Fibroblast of lung (primary cell): ENCODE results near the gene FALEC. TPM values are rescaled to one million over a fixed set of nuclear protein-coding genes. Genes with fewer than 3 reads are reported as not detected.

ENCODE experiments used
- DNase-seq, 2 donors: peaks; one replicate each; pipeline versions ENCODE4 v3.0.0 to v3.0.0-alpha.2; 2010; ENCODE audit warnings: low read depth in 2 of 2
- H2AFZ ChIP-seq: 2 replicates; pipeline ENCODE4 v1.5.1; 2012; ENCODE audit warnings: low read length, control low read depth, inconsistent platforms
- H3K27ac ChIP-seq: 2 replicates; pipeline ENCODE4 v1.5.1; 2011; ENCODE audit warnings: low read length, control low read depth; ENCODE audit not compliant: insufficient read depth
- H3K27me3 ChIP-seq: 2 replicates; pipeline ENCODE4 v1.5.1; 2011; ENCODE audit warnings: mild to moderate bottlenecking, low read length; ENCODE audit not compliant: control insufficient read depth, insufficient read depth
- H3K36me3 ChIP-seq: 2 replicates; pipeline ENCODE4 v1.5.1; 2011; ENCODE audit warnings: low read length; ENCODE audit not compliant: control insufficient read depth, insufficient read depth
- H3K4me1 ChIP-seq: 2 replicates; pipeline ENCODE4 v1.5.1; 2011; ENCODE audit warnings: low read length; ENCODE audit not compliant: control insufficient read depth, insufficient read depth; ENCODE audit errors: extremely low read depth
- H3K4me2 ChIP-seq: 2 replicates; pipeline ENCODE4 v1.5.1; 2011; ENCODE audit warnings: low read length, control low read depth; ENCODE audit not compliant: insufficient read depth; ENCODE audit errors: extremely low read depth
- H3K4me3 ChIP-seq, 4 experiments: fragments of 200-600 bp in 1 of 4; sonication (generic) in 1 of 4; replicated peaks in 1 of 4; 2 replicates each; pipeline ENCODE4 v1.5.1; 2011 to 2016; ENCODE audit warnings: low read length in 4 of 4, low read depth in 3 of 4, mild to moderate bottlenecking in 3 of 4, control low read depth in 2 of 4, inconsistent platforms in 1 of 4, mixed read lengths in 1 of 4; ENCODE audit not compliant: insufficient read depth in 1 of 4; ENCODE audit errors: control extremely low read depth in 1 of 4
- H3K79me2 ChIP-seq: 2 replicates; pipeline ENCODE4 v1.5.1; 2012; ENCODE audit warnings: mild to moderate bottlenecking, low read length, inconsistent platforms; ENCODE audit not compliant: control insufficient read depth, insufficient read depth
- H3K9ac ChIP-seq: 2 replicates; pipeline ENCODE4 v1.5.1; 2011; ENCODE audit warnings: mild to moderate bottlenecking, low read length, control low read depth; ENCODE audit not compliant: insufficient read depth
- H3K9me3 ChIP-seq: 2 replicates; pipeline ENCODE4 v1.5.1; 2012; ENCODE audit warnings: low read depth, low read length; ENCODE audit not compliant: control insufficient read depth, insufficient read depth
- H4K20me1 ChIP-seq: 2 replicates; pipeline ENCODE4 v1.5.1; 2011; ENCODE audit warnings: low read length; ENCODE audit not compliant: control insufficient read depth, insufficient read depth; ENCODE audit errors: extremely low read depth
- CTCF ChIP-seq, 2 donors: IDR thresholded peaks in 1 of 2; conservative IDR thresholded peaks in 1 of 2; 1 replicate in 1 of 2; 2 replicates in 1 of 2; pipeline ENCODE4 v1.5.1; 2011 to 2012; ENCODE audit warnings: low read length in 2 of 2, control low read depth in 1 of 2, inconsistent platforms in 1 of 2, low read depth in 1 of 2, mild to moderate bottlenecking in 1 of 2
- EZH2 ChIP-seq: IDR thresholded peaks from 2 replicates; pipeline ENCODE4 v1.5.1; 2012; ENCODE audit warnings: low read length, control low read depth, mild to moderate bottlenecking; ENCODE audit errors: missing control alignments
- polyA plus RNA-seq, 2 donors: library from polyadenylated mRNA; depleted of rRNA in 1 of 2; stranded (reverse) in 1 of 2; unstranded in 1 of 2; fragments of >200 nt; gene quantifications; 2 replicates each; pipeline ENCODE4 v1.2.1, GENCODE V29; 2011 to 2012; ENCODE audit warnings: missing spikeins in 1 of 2
- total RNA-seq: library from RNA; depleted of rRNA; stranded (reverse); fragments of >200 nt; gene quantifications from 2 replicates; pipeline ENCODE4 v1.2.1, GENCODE V29; 2014

FALEC gene
- total and polyA plus RNA-seq, 2 donors (not counting 1 experiment from before 2014, with no cell fraction given) = 0.83 TPM; not detected in 1

GRCh38 chr1:150582371-150582770 lies 66.8 kb downstream of the FALEC start:
- Histone ChIP-seq H3K79me2 (peaks cover 26% of the 10 kb centered on the region), H3K9me3 (no peaks in the 10 kb centered on the region), H3K36me3 (peaks cover 7% of the 10 kb centered on the region), H3K4me2 (no peak overlapping the region), H4K20me1 (peaks cover 10% of the 10 kb centered on the region), H3K27me3 (no peaks in the 10 kb centered on the region), H3K4me1 (peaks cover 3% of the 10 kb centered on the region), H3K27ac (no peak overlapping the region), H2AFZ (no peak overlapping the region), H3K4me3 (no peak overlapping the region), H3K9ac (no peak overlapping the region)
- TF ChIP-seq EZH2 (no peak), CTCF (conservative IDR thresholded peaks at IDR 0.05 in 1 of 2, IDR thresholded peaks at IDR 0.05 in 1 of 2; ENCODE audit: low read depth in 1 of 2, low read length in 2 of 2) (no peak)
- peak in 1 of 2 donors; percentile 65 for DNase-seq

Other genes with a start within 250 kb of the FALEC start
- gene APH1A, start 246.7 kb upstream of the FALEC start, total RNA-seq = 81.4 and 84.7 TPM in 2 replicates
- gene APH1A, start 246.7 kb upstream of the FALEC start, polyA plus RNA-seq = 125 and 136 TPM in 2 replicates
- gene C1orf54, start 243.0 kb upstream of the FALEC start, total RNA-seq = 32.0 and 36.5 TPM in 2 replicates
- gene C1orf54, start 243.0 kb upstream of the FALEC start, polyA plus RNA-seq = 16.3 and 42.8 TPM in 2 replicates
- gene CIART, start 233.2 kb upstream of the FALEC start, total RNA-seq = 5.1 and 10.4 TPM in 2 replicates
- 15.3 and 15.4 TPM in 2 replicates for gene CIART, start 233.2 kb upstream of the FALEC start, polyA plus RNA-seq
- 53.7 and 54.7 TPM in 2 replicates for gene MRPS21, start 221.9 kb upstream of the FALEC start, total RNA-seq
- 74.1 and 82.2 TPM in 2 replicates for gene MRPS21, start 221.9 kb upstream of the FALEC start, polyA plus RNA-seq
- gene PRPF3, start 194.2 kb upstream of the FALEC start, total RNA-seq = 32.6 and 37.0 TPM in 2 replicates
- 25.6 and 28.8 TPM in 2 replicates for gene PRPF3, start 194.2 kb upstream of the FALEC start, polyA plus RNA-seq
- 6.7 and 12.1 TPM in 2 replicates for gene RPRD2, start 151.6 kb upstream of the FALEC start, total RNA-seq
- gene RPRD2, start 151.6 kb upstream of the FALEC start, polyA plus RNA-seq = 13.4 and 16.7 TPM in 2 replicates
- gene TARS2, start 28.3 kb upstream of the FALEC start, total RNA-seq = 17.3 and 27.7 TPM in 2 replicates
- gene TARS2, start 28.3 kb upstream of the FALEC start, polyA plus RNA-seq = 7.4 and 13.3 TPM in 2 replicates
- 7.7 and 25.1 TPM in 2 replicates for gene ECM1, start 7.6 kb upstream of the FALEC start, total RNA-seq
- gene ECM1, start 7.6 kb upstream of the FALEC start, polyA plus RNA-seq = 108 and 137 TPM in 2 replicates
- gene ADAMTSL4, start 33.7 kb downstream of the FALEC start, total RNA-seq = 6.4 and 13.0 TPM in 2 replicates
- gene ADAMTSL4, start 33.7 kb downstream of the FALEC start, polyA plus RNA-seq = 7.3 and 19.8 TPM in 2 replicates
- gene MCL1, start 63.9 kb downstream of the FALEC start, total RNA-seq = 232 and 233 TPM in 2 replicates
- 108 and 136 TPM in 2 replicates for gene MCL1, start 63.9 kb downstream of the FALEC start, polyA plus RNA-seq
- gene ENSA, start 113.9 kb downstream of the FALEC start, total RNA-seq = 53.7 and 78.1 TPM in 2 replicates
- 112 and 184 TPM in 2 replicates for gene ENSA, start 113.9 kb downstream of the FALEC start, polyA plus RNA-seq
- 10.3 and 11.1 TPM in 2 replicates for gene GOLPH3L, start 181.4 kb downstream of the FALEC start, total RNA-seq
- 23.1 and 28.7 TPM in 2 replicates for gene GOLPH3L, start 181.4 kb downstream of the FALEC start, polyA plus RNA-seq
- under 0.01 TPM in 1 of 2 replicates, not detected in the other for gene HORMAD1, start 205.1 kb downstream of the FALEC start, total RNA-seq
- not detected in 2 replicates for gene HORMAD1, start 205.1 kb downstream of the FALEC start, polyA plus RNA-seq